ENCODE data around the gene FAM98C. TPM values are rescaled to one million over a fixed set of nuclear protein-coding genes. Genes with fewer than 3 reads are reported as not detected.
A peak's percentile ranks its signal among the peaks of the same experiment; 100 is the strongest.

Gene FAM98C
- total RNA-seq, 2 experiments from 2014 or later: 19.6 to 24.8 TPM

DNA sequence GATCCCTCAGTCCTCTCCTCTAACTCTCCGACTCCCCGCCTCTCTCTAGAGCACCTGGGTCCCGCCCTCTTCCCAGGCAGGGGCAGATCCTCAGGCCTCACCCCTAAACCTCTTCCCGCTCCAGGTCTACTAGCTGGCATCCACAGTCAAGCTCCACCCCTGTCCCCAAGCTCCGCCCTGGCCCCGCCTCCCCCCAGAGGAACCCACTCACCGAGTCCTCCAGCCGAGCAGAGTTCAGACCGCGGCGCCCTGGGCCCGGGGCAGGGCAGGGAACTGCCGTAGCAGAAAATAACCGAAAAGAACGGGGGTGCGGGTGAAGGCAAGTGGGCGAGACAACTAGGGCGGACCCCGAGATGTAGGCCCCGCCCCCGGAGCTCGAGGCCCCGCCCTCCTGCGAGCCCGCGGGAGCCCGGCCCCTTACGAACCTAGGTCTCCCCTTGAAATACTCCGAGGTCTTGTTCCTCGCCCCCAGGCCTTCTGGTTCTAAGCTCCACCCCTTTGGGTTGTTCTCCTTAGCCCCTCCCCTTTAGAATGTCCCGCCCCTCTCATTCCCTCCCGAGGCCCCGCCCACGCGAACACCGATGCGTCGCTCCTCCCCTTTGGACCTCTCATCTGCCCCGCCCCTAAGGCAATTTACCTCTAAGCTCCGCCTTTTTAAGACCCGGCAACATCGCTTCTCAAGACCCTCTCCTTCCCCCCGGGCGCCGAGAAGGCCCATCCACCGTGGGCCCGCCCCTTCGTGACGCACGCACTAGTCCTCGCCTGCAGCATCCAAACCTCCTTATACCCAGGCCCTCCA lies 15.1 kb upstream of the FAM98C start, which contains the start of gene GGN:
Gene GGN (minus strand): TSS at position 485 of the 799 bp plus-strand sequence. CDS start 773 bp downstream, outside the sequence.
- DNase-seq (peak; percentile 94), ATAC-seq (peak; percentile 81)
- no peaks in the 10 kb centered on the region for H3K9me3 Mint-ChIP-seq (ENCODE audit: low read depth)
- H3K27me3 Mint-ChIP-seq: peaks cover 14% of the 10 kb centered on the region
- ChIA-PET CTCF (interaction anchor here (0.7 to 3.6 kb wide), 4 partner anchors 12 to 105 kb away, joined by 3 to 28 read pairs (median 7); partner anchors contain the start of genes FAM98C and PSMD8), POLR2A (interaction anchor here (0.5 to 1.9 kb wide), 7 partner anchors 10 to 1158 kb away, joined by 3 to 26 read pairs (median 3); partner anchors contain the start of genes FAM98C and PSMD8)
- H3K4me3 Mint-ChIP-seq: peak within 1 kb of the TSS; percentile 75
- intact Hi-C loops (cut with DNase I, micrococcal nuclease): loop anchor here (1.0 to 5.0 kb wide), 14 partner anchors 13 to 463 kb away; partner anchors contain the start of genes PSMD8 (in 2 of the 2), CATSPERG (in 1 of the 2), ECH1 (in 1 of the 2) and EIF3K (in 1 of the 2)
- peaks cover 26% of the 10 kb centered on the region for H3K4me1 Mint-ChIP-seq
- H3K27ac Mint-ChIP-seq: peak within 1 kb of the TSS; percentile 76
- H3K36me3 Mint-ChIP-seq (ENCODE audit: low read depth): peaks cover 28% of the 10 kb centered on the region

GRCh38 chr19:38388349-38389100 lies 14.4 kb upstream of the FAM98C start, which contains the start of gene SPRED3:
SPRED3 (plus strand) TSS chr19:38388697; CDS start chr19:38390303, 1,606 bp downstream.
- CTCF ChIA-PET: interaction anchor here (1.3 to 3.6 kb wide), 2 partner anchors 14 to 15 kb away, joined by 11 to 28 read pairs; partner anchors contain the start of genes FAM98C and PSMD8
- intact Hi-C loops (cut with DNase I, micrococcal nuclease): loop anchor here (1.0 to 5.0 kb wide), 12 partner anchors 14 to 462 kb away; partner anchors contain the start of genes PSMD8 (in 2 of the 2), CATSPERG (in 1 of the 2), ECH1 (in 1 of the 2) and EIF3K (in 1 of the 2)
- peak within 1 kb of the TSS; percentile 76 for H3K27ac Mint-ChIP-seq

GRCh38 chr19:38389101-38389925 lies 13.6 kb upstream of the FAM98C start:
- Mint-ChIP-seq H3K9me3 (ENCODE audit: low read depth) (no peaks in the 10 kb centered on the region), H3K27ac (peak overlapping the region; percentile 68), H3K27me3 (peaks cover 20% of the 10 kb centered on the region), H3K4me1 (peaks cover 34% of the 10 kb centered on the region), H3K36me3 (ENCODE audit: low read depth) (peaks cover 16% of the 10 kb centered on the region), H3K4me3 (peak overlapping the region; percentile 75)
- intact Hi-C loops (cut with DNase I, micrococcal nuclease): loop anchor here (2.0 to 5.0 kb wide), 6 partner anchors 15 to 443 kb away; partner anchors contain the start of genes CATSPERG (in 1 of the 2), ECH1 (in 1 of the 2), EIF3K (in 1 of the 2) and MAP4K1 (in 1 of the 2)
- DNase-seq (peak; percentile 32), ATAC-seq (no peak)
- CTCF ChIA-PET: interaction anchor here (1.0 to 3.6 kb wide), 3 partner anchors 13 to 54 kb away, joined by 3 to 28 read pairs (median 4); partner anchors contain the start of genes CATSPERG, FAM98C and PSMD8
- POLR2A ChIA-PET: interaction anchor here (1.2 kb wide), 1 partner anchor 345 kb away, joined by 3 read pairs; no protein-coding TSS in a partner anchor

More at GRCh38 chr19:38388349-38389100, 14.4 kb upstream of the FAM98C start, which contains the start of gene SPRED3:
- DNase-seq (no peak), ATAC-seq (peak; percentile 2)
- Mint-ChIP-seq H3K36me3 (ENCODE audit: low read depth) (peaks cover 20% of the 10 kb centered on the region), H3K9me3 (ENCODE audit: low read depth) (no peaks in the 10 kb centered on the region), H3K4me3 (peak within 1 kb of the TSS; percentile 75), H3K27me3 (peaks cover 16% of the 10 kb centered on the region), H3K4me1 (peaks cover 29% of the 10 kb centered on the region)
- POLR2A ChIA-PET: interaction anchor here (0.6 to 1.9 kb wide), 3 partner anchors 14 to 35 kb away, joined by 3 to 26 read pairs (median 9); partner anchors contain the start of genes FAM98C and PSMD8

- POLR2A ChIA-PET: interaction anchor here (0.6 to 1.2 kb wide), 2 partner anchors 13 to 344 kb away, joined by 3 read pairs; partner anchors contain the start of gene FAM98C
- H3K36me3 Mint-ChIP-seq (ENCODE audit: low read depth): peaks cover 6% of the 10 kb centered on the region
- no peaks in the 10 kb centered on the region for H3K9me3 Mint-ChIP-seq (ENCODE audit: low read depth)
- CTCF ChIA-PET: interaction anchor here (1.0 to 3.6 kb wide), 3 partner anchors 13 to 54 kb away, joined by 3 to 28 read pairs (median 4); partner anchors contain the start of genes CATSPERG, FAM98C and PSMD8
- ATAC-seq (no peak), DNase-seq (no peak)
- no peak overlapping the region for H3K4me3 Mint-ChIP-seq
- intact Hi-C loops (cut with DNase I, micrococcal nuclease): loop anchor here (2.0 to 5.0 kb wide), 6 partner anchors 15 to 442 kb away; partner anchors contain the start of genes CATSPERG (in 1 of the 2), ECH1 (in 1 of the 2), EIF3K (in 1 of the 2) and MAP4K1 (in 1 of the 2)
- no peak overlapping the region for H3K27ac Mint-ChIP-seq
- H3K4me1 Mint-ChIP-seq: peaks cover 38% of the 10 kb centered on the region
- H3K27me3 Mint-ChIP-seq: peaks cover 20% of the 10 kb centered on the region
These were observed 12.7 kb upstream of the FAM98C start for GRCh38 chr19:38389957-38390924.

DNA sequence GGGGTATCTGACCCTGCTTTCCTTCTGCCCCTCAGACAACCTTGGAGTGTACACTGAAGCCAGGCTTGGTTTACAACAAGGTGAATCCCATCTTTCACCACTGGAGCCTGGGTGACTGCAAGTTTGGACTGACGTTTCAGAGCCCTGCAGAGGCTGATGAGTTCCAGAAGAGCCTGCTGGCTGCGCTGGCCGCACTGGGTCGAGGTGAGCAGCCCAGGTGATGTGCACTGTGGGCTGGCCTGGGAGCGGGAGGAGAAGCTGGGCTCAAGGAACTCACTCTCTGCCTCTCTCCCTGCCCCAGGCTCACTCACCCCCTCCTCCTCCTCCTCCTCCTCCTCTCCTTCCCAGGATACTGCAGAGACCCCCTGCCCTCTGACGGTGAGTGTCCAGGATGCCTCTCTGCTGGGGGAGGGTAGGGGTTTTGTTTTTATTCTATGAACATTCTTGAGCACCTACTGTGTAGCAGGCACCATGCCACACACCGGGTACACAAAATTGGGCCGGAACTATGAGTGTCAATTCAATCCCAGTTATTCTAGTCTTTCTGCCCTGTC lies 10.9 kb upstream of the FAM98C start:
- peaks cover 46% of the 10 kb centered on the region for H3K4me1 Mint-ChIP-seq
- no peak for ATAC-seq
- ChIA-PET POLR2A (no interaction called here), CTCF (interaction anchor here (2.9 kb wide), 1 partner anchor 11 kb away, joined by 30 read pairs; the partner anchor contains the start of gene FAM98C)
- peaks cover 20% of the 10 kb centered on the region for H3K27me3 Mint-ChIP-seq
- peaks cover 8% of the 10 kb centered on the region for H3K36me3 Mint-ChIP-seq (ENCODE audit: low read depth)
- H3K9me3 Mint-ChIP-seq (ENCODE audit: low read depth): no peaks in the 10 kb centered on the region
- H3K4me3 Mint-ChIP-seq: no peak overlapping the region
- intact Hi-C loops (cut with DNase I, micrococcal nuclease): no loop called here
- no peak for DNase-seq
- H3K27ac Mint-ChIP-seq: no peak overlapping the region

DNA sequence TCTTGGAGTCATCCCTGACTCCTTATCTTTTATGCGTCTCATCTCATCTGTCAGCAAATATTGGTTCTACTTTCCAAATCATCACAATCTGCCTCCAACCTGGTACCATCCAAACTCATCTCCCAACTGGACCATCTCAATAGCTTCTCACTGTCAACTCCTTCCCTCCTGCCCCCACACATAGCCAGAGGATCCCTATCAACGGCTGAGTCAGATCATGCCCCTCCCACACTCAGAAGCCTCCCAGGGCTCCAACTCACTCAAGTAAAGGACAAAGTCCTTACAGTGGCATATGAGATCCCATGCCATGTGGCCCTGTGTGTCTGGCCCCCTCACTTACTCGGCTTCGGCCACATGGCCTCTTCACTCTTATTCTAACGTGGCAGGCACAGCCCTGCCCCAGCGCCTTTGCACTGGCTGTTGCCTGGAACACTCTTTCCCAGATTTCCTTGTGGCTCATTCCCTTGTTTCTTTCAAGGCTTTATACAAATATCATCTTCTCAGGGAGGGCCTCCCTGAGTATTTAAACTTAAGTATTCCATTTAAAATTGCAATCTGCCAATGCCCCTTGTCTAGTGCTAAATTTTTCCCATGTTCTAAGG lies 10.1 kb upstream of the FAM98C start:
- ATAC-seq (no peak), DNase-seq (peak; percentile 50)
- peaks cover 16% of the 10 kb centered on the region for H3K27me3 Mint-ChIP-seq
- peaks cover 40% of the 10 kb centered on the region for H3K4me1 Mint-ChIP-seq
- intact Hi-C loops (cut with DNase I, micrococcal nuclease): no loop called here
- ChIA-PET CTCF (interaction anchor here (2.9 kb wide), 1 partner anchor 10 kb away, joined by 30 read pairs; the partner anchor contains the start of gene FAM98C), POLR2A (no interaction called here)
- H3K4me3 Mint-ChIP-seq: no peak overlapping the region
- no peak overlapping the region for H3K27ac Mint-ChIP-seq
- H3K36me3 Mint-ChIP-seq (ENCODE audit: low read depth): peaks cover 5% of the 10 kb centered on the region
- H3K9me3 Mint-ChIP-seq (ENCODE audit: low read depth): no peaks in the 10 kb centered on the region

DNA sequence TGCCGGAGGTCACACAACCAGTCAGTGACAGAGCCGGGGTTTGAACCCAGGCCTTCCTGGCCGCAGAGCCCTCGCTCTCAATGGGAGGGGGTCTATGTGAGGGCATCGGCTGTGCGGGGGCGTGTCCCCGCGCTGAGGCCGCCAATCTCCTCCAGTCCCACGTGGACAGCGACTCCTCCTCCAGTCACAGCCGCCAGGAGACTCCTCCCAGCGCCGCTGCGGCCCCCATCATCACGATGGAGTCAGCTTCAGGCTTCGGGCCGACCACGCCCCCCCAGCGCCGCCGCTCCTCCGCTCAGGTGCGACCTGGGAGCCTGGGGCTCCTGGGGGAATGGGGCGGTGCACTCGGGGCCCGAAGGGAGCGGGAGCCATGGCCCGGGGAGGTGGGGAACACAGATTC lies 8.4 kb upstream of the FAM98C start:
- peak; percentile 91 for DNase-seq
- H3K4me3 Mint-ChIP-seq: peak overlapping the region; percentile 76
- H3K27ac Mint-ChIP-seq: peak overlapping the region; percentile 66
- POLR2A ChIA-PET: interaction anchor here (0.6 to 1.0 kb wide), 3 partner anchors 8 to 30 kb away, joined by 3 to 5 read pairs (median 3); partner anchors contain the start of gene FAM98C
- intact Hi-C loops (cut with DNase I, micrococcal nuclease): loop anchor here in 1 of 2 experiments (1.0 to 2.0 kb wide), 2 partner anchors 20 to 536 kb away; partner anchors contain the start of genes MRPS12, PSMD8 and SARS2
- peaks cover 29% of the 10 kb centered on the region for H3K4me1 Mint-ChIP-seq
- H3K36me3 Mint-ChIP-seq (ENCODE audit: low read depth): peaks cover 5% of the 10 kb centered on the region
- no peaks in the 10 kb centered on the region for H3K9me3 Mint-ChIP-seq (ENCODE audit: low read depth)
- CTCF ChIA-PET: interaction anchor here (0.8 to 2.9 kb wide), 3 partner anchors 9 to 536 kb away, joined by 3 to 30 read pairs (median 6); partner anchors contain the start of genes FAM98C, MRPS12, PSMD8 and SARS2
- H3K27me3 Mint-ChIP-seq: peaks cover 15% of the 10 kb centered on the region
- ATAC-seq: peak; percentile 80

DNA sequence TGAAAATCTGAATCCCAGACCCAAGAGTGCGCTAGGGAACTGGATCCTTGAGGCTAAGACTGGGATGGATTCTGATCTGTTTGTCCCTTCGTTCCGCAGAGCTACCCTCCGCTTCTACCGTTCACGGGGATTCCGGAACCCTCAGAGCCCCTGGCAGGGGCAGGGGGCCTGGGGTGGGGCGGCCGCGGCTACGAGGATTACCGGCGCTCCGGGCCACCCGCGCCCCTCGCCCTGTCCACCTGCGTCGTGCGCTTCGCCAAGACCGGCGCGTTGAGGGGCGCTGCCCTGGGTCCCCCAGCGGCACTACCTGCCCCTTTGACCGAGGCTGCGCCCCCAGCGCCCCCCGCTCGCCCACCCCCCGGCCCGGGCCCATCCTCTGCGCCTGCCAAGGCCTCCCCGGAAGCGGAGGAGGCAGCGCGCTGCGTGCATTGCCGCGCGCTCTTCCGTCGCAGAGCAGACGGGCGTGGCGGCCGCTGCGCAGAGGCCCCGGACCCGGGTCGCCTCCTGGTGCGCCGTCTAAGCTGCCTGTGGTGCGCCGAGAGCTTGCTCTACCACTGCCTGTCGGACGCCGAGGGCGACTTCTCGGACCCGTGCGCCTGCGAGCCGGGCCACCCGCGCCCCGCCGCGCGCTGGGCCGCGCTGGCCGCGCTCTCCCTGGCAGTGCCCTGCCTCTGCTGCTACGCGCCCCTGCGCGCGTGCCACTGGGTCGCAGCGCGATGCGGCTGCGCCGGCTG lies 7.3 kb upstream of the FAM98C start:
- Mint-ChIP-seq H3K36me3 (ENCODE audit: low read depth) (peaks cover 5% of the 10 kb centered on the region), H3K4me1 (peaks cover 25% of the 10 kb centered on the region), H3K4me3 (peak overlapping the region; percentile 76), H3K27ac (no peak overlapping the region), H3K9me3 (ENCODE audit: low read depth) (no peaks in the 10 kb centered on the region), H3K27me3 (peaks cover 11% of the 10 kb centered on the region)
- ATAC-seq: peak; percentile 82
- CTCF ChIA-PET: no interaction called here
- peak; percentile 72 for DNase-seq
- intact Hi-C loops (cut with DNase I, micrococcal nuclease): loop anchor here in 1 of 2 experiments (2.0 kb wide), 1 partner anchor 535 kb away; the partner anchor contains the start of genes MRPS12 and SARS2
- POLR2A ChIA-PET: interaction anchor here (0.7 kb wide), 1 partner anchor 174 kb away, joined by 3 read pairs; no protein-coding TSS in a partner anchor
